K562 (cell line): ENCODE measurements around the gene B3GALNT2.

Experiments used
- EP300 ChIP-seq: IDR thresholded peaks from 2 replicates; pipeline ENCODE4 v1.6.1; 2012; ENCODE audit warnings: low read length, improper control_type of control experiment
- EZH2 ChIP-seq: IDR thresholded peaks from 2 replicates; pipeline ENCODE4 v1.6.1; 2012; ENCODE audit warnings: low read depth, mild to moderate bottlenecking, inconsistent platforms, low read length, borderline replicate concordance
- MTA2 ChIP-seq: fragments of 450-650 bp; IDR thresholded peaks from 2 replicates; pipeline ENCODE4 v1.6.1; 2016; ENCODE audit warnings: low read depth
- PHF21A ChIP-seq: fragments of 450-650 bp; IDR thresholded peaks from 2 replicates; pipeline ENCODE4 v1.6.1; 2017; ENCODE audit warnings: low read depth, borderline replicate concordance
- YY1 ChIP-seq, 3 experiments: IDR thresholded peaks; 2 replicates each; pipeline ENCODE4 v1.6.1; 2011; ENCODE audit warnings: low read length in 2 of 3, mild to moderate bottlenecking in 2 of 3, moderate library complexity in 2 of 3, borderline replicate concordance in 1 of 3, control low read depth in 1 of 3, low read depth in 1 of 3; ENCODE audit not compliant: insufficient read depth in 3 of 3, insufficient replicate concordance in 2 of 3, control insufficient read depth in 1 of 3, insufficient read length in 1 of 3; ENCODE audit errors: extremely low read depth in 1 of 3
- ZC3H11A ChIP-seq: IDR thresholded peaks from 2 replicates; pipeline ENCODE4 v1.6.1; 2012; ENCODE audit warnings: low read depth, low read length, improper control_type of control experiment

- TF ChIP-seq MTA2 (no peak), YY1 (IDR thresholded peaks at IDR 0.05; ENCODE audit: borderline replicate concordance in 1 of 3, control insufficient read depth in 1 of 3, extremely low read depth in 1 of 3, insufficient read depth in 3 of 3, insufficient read length in 1 of 3, insufficient replicate concordance in 2 of 3, low read depth in 1 of 3, low read length in 2 of 3) (no peak), ZC3H11A (no peak), EZH2 (no peak), EP300 (no peak), PHF21A (no peak)
Measured at GRCh38 chr1:235411489-235412486, 92.5 kb downstream of the B3GALNT2 start.
